ENCODE data around the gene MGAM2. TPM values are rescaled to one million over a fixed set of nuclear protein-coding genes. Genes with fewer than 3 reads are reported as not detected.
A peak's percentile ranks its signal among the peaks of the same experiment; 100 is the strongest.

Gene MGAM2
- total RNA-seq, 1 experiment from 2014 or later = not detected

DNA sequence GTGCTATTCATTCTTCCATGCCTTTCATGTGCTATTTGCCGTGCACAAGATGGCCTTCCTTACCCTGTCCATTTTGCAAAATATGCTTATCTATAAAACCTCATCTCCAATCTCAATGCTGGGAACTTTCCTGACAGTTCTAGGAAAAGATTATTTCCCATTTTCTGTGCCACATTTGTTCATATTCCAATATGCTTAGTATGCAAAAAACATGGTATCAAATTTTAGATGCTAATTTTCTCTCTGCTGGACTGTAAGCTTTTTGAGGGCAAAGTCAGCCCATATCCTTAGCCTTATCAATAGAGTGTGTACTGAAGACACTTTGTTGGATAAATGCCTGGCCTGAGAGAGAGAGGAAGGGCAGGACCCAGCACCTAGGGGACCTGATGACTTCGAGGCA, 39.4 kb downstream of the MGAM2 start:
- no peaks in the 10 kb centered on the region for H3K4me1 ChIP-seq (replicated peaks; ENCODE audit: insufficient read depth)
- no peak for DNase-seq
- no peak overlapping the region for H2AFZ ChIP-seq
- H3K4me2 ChIP-seq = no peak overlapping the region
- H3K4me3 ChIP-seq = no peak overlapping the region
- H3F3A ChIP-seq (ENCODE audit: insufficient read depth, low read depth) = no peaks in the 10 kb centered on the region
- TF ChIP-seq EZH2 (IDR thresholded peaks at IDR 0.05; ENCODE audit: low read depth) = no peak
- TF ChIP-seq, protein P1, sequence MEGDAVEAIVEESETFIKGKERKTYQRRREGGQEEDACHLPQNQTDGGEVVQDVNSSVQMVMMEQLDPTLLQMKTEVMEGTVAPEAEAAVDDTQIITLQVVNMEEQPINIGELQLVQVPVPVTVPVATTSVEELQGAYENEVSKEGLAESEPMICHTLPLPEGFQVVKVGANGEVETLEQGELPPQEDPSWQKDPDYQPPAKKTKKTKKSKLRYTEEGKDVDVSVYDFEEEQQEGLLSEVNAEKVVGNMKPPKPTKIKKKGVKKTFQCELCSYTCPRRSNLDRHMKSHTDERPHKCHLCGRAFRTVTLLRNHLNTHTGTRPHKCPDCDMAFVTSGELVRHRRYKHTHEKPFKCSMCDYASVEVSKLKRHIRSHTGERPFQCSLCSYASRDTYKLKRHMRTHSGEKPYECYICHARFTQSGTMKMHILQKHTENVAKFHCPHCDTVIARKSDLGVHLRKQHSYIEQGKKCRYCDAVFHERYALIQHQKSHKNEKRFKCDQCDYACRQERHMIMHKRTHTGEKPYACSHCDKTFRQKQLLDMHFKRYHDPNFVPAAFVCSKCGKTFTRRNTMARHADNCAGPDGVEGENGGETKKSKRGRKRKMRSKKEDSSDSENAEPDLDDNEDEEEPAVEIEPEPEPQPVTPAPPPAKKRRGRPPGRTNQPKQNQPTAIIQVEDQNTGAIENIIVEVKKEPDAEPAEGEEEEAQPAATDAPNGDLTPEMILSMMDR (conservative IDR thresholded peaks at IDR 0.05) = no peak
- BruUV-seq (replicated peaks) = no TSS peak
- H3K36me3 ChIP-seq (ENCODE audit: low read depth) = no peaks in the 10 kb centered on the region
- POLR2A ChIA-PET (ENCODE audit: unreplicated experiment) = no interaction called here
- no peaks in the 10 kb centered on the region for H3K9me3 ChIP-seq (ENCODE audit: insufficient read depth, low read depth)
- no peak overlapping the region for H3K27ac ChIP-seq
- CTCF ChIA-PET = no interaction called here
- no peaks in the 10 kb centered on the region for H3K27me3 ChIP-seq (ENCODE audit: insufficient read depth, low read depth)
- H3K9me2 ChIP-seq (ENCODE audit: insufficient read depth) = no peaks in the 10 kb centered on the region
- no peaks in the 10 kb centered on the region for H4K20me1 ChIP-seq (ENCODE audit: insufficient read depth)
- intact Hi-C loops (cut with micrococcal nuclease; ENCODE audit: unreplicated experiment) = no loop called here
- no peaks in the 10 kb centered on the region for H3K79me2 ChIP-seq (ENCODE audit: low read depth)

DNA sequence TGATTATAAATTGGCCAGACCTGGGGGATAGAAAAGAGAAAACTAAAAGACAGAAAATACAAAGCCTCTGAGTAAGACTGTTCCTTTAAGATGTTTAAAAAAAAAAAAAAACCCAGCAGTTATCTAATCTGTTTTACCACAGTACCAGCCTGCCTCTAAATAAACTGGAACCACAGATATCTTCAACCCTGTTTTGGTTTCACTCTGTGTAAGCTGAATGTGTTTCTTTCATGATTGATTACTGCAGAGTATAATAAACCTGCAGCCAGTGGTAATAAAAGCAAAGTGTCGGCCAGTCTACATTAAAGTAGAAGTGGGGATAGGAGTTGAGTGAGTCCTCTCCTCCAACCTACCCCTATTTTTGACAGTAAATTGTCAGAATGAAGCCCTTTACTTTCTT, 40.6 kb downstream of the MGAM2 start:
- H3F3A ChIP-seq (ENCODE audit: insufficient read depth, low read depth) = no peaks in the 10 kb centered on the region
- H3K36me3 ChIP-seq (ENCODE audit: low read depth) = no peaks in the 10 kb centered on the region
- no peaks in the 10 kb centered on the region for H3K9me2 ChIP-seq (ENCODE audit: insufficient read depth)
- H3K27me3 ChIP-seq (ENCODE audit: insufficient read depth, low read depth) = no peaks in the 10 kb centered on the region
- no peak for DNase-seq
- no TSS peak for BruUV-seq (replicated peaks)
- H3K4me3 ChIP-seq = no peak overlapping the region
- H3K4me1 ChIP-seq (replicated peaks; ENCODE audit: insufficient read depth) = no peaks in the 10 kb centered on the region
- H4K20me1 ChIP-seq (ENCODE audit: insufficient read depth) = no peaks in the 10 kb centered on the region
- H3K79me2 ChIP-seq (ENCODE audit: low read depth) = no peaks in the 10 kb centered on the region
- POLR2A ChIA-PET (ENCODE audit: unreplicated experiment) = no interaction called here
- CTCF ChIA-PET = no interaction called here
- no peak overlapping the region for H3K27ac ChIP-seq
- intact Hi-C loops (cut with micrococcal nuclease; ENCODE audit: unreplicated experiment) = no loop called here
- H2AFZ ChIP-seq = no peak overlapping the region
- H3K4me2 ChIP-seq = no peak overlapping the region
- TF ChIP-seq, protein P1 (conservative IDR thresholded peaks at IDR 0.05) = no peak
- TF ChIP-seq EZH2 (IDR thresholded peaks at IDR 0.05; ENCODE audit: low read depth) = no peak
- no peaks in the 10 kb centered on the region for H3K9me3 ChIP-seq (ENCODE audit: insufficient read depth, low read depth)

DNA sequence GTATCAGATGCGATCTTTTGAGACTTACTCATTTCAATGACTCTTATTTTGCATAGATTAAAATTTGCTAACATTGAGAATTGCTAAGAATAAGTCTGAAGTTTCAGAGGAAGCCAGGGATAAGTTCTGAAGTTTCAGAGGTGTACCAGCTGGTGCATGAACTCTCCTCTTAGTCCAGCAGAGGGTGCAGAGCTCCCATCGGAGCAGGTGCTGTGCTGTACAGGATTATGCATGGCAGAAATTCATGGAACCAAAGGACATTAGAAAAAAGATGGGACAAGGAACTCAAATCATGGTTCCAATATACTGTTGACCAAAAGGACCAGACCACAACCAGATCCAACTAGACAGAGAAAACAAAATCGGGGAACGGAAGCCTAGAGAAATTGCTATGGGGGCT, 41.9 kb downstream of the MGAM2 start:
- no peaks in the 10 kb centered on the region for H3K9me3 ChIP-seq (ENCODE audit: insufficient read depth, low read depth)
- no peaks in the 10 kb centered on the region for H3K9me2 ChIP-seq (ENCODE audit: insufficient read depth)
- H3K27ac ChIP-seq = no peak overlapping the region
- H2AFZ ChIP-seq = no peak overlapping the region
- DNase-seq = peak in 1 of 2 experiments; percentile 19
- H3F3A ChIP-seq (ENCODE audit: insufficient read depth, low read depth) = no peaks in the 10 kb centered on the region
- H3K4me2 ChIP-seq = no peak overlapping the region
- CTCF ChIA-PET = interaction anchor here (0.6 to 1.2 kb wide), 4 partner anchors 151 to 456 kb away, joined by 3 to 4 read pairs (median 3); no protein-coding TSS in a partner anchor
- TF ChIP-seq EZH2 (IDR thresholded peaks at IDR 0.05; ENCODE audit: low read depth) = no peak
- TF ChIP-seq, protein P1 (conservative IDR thresholded peaks at IDR 0.05) = peak; percentile 59
- intact Hi-C loops (cut with micrococcal nuclease; ENCODE audit: unreplicated experiment) = loop anchor here (1.0 kb wide), 1 partner anchor 177 kb away; no protein-coding TSS in a partner anchor
- no peaks in the 10 kb centered on the region for H3K36me3 ChIP-seq (ENCODE audit: low read depth)
- POLR2A ChIA-PET (ENCODE audit: unreplicated experiment) = no interaction called here
- H4K20me1 ChIP-seq (ENCODE audit: insufficient read depth) = no peaks in the 10 kb centered on the region
- no TSS peak for BruUV-seq (replicated peaks)
- H3K4me1 ChIP-seq (replicated peaks; ENCODE audit: insufficient read depth) = no peaks in the 10 kb centered on the region
- no peaks in the 10 kb centered on the region for H3K27me3 ChIP-seq (ENCODE audit: insufficient read depth, low read depth)
- no peaks in the 10 kb centered on the region for H3K79me2 ChIP-seq (ENCODE audit: low read depth)
- no peak overlapping the region for H3K4me3 ChIP-seq

All from PC-9 (cell line).